ENCODE measurements around the gene TBC1D13. TPM values are rescaled to one million over a fixed set of nuclear protein-coding genes. Genes with fewer than 3 reads are reported as not detected.

The TBC1D13 gene
- total and polyA plus RNA-seq, 2 of the 13 experiments (the other 11 are each of a cell fraction or from before 2014, with no cell fraction given), result 17.9 to 19.7 TPM

DNA sequence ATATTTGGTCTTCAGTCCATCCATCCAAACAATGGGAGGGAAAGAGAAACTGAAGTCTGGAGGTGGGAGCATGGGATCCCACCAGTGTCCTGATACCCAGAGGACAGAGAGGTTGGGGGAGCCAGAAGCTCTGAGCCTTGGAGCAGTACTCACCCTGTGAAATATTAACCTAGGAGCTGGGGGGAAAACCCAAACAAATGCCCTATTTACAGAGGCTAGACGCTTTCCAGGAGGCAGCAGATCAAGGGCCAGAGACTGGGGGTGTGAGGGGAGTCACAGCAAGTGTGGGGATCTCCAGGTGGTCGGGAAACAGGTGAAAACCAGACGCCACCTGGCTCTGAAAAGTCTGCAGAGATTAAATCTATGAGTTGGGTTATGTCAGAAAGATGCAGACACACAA, 21.6 kb upstream of the TBC1D13 start (continued):
- TF ChIP-seq RELA (CRISPR knock-in tag; IDR thresholded peaks at IDR 0.05) (no peak), HMG20A (CRISPR knock-in tag; IDR thresholded peaks at IDR 0.05; ENCODE audit: borderline replicate concordance) (no peak), ZNF839 (CRISPR knock-in tag; IDR thresholded peaks at IDR 0.05; ENCODE audit: borderline replicate concordance) (no peak), MIXL1 (CRISPR knock-in tag; IDR thresholded peaks at IDR 0.05) (no peak), ZFX (CRISPR knock-in tag; IDR thresholded peaks at IDR 0.05; ENCODE audit: low read depth) (no peak), ZNF556 (CRISPR knock-in tag; IDR thresholded peaks at IDR 0.05; ENCODE audit: borderline replicate concordance) (no peak), NFE2L2 (IDR thresholded peaks at IDR 0.05; ENCODE audit: low read length) (no peak), ZNF546 (CRISPR knock-in tag; conservative IDR thresholded peaks at IDR 0.05) (no peak), FOXK2 (IDR thresholded peaks at IDR 0.05) (no peak), NFIC (IDR thresholded peaks at IDR 0.05; ENCODE audit: low read length) (no peak), POGZ (CRISPR knock-in tag; IDR thresholded peaks at IDR 0.05) (no peak), RXRB (CRISPR knock-in tag; IDR thresholded peaks at IDR 0.05; ENCODE audit: borderline replicate concordance) (no peak), GFI1 (CRISPR knock-in tag; IDR thresholded peaks at IDR 0.05; ENCODE audit: borderline replicate concordance) (no peak), ZNF746 (CRISPR knock-in tag; IDR thresholded peaks at IDR 0.05) (no peak), ZNF766 (CRISPR knock-in tag; IDR thresholded peaks at IDR 0.05; ENCODE audit: borderline replicate concordance) (no peak), SKI (IDR thresholded peaks at IDR 0.05; ENCODE audit: partially characterized antibody) (peak; percentile 90)
- TF ChIP-seq, protein P1, sequence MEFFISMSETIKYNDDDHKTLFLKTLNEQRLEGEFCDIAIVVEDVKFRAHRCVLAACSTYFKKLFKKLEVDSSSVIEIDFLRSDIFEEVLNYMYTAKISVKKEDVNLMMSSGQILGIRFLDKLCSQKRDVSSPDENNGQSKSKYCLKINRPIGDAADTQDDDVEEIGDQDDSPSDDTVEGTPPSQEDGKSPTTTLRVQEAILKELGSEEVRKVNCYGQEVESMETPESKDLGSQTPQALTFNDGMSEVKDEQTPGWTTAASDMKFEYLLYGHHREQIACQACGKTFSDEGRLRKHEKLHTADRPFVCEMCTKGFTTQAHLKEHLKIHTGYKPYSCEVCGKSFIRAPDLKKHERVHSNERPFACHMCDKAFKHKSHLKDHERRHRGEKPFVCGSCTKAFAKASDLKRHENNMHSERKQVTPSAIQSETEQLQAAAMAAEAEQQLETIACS (CRISPR knock-in tag; IDR thresholded peaks at IDR 0.05), result no peak
- TF ChIP-seq, protein P2, sequence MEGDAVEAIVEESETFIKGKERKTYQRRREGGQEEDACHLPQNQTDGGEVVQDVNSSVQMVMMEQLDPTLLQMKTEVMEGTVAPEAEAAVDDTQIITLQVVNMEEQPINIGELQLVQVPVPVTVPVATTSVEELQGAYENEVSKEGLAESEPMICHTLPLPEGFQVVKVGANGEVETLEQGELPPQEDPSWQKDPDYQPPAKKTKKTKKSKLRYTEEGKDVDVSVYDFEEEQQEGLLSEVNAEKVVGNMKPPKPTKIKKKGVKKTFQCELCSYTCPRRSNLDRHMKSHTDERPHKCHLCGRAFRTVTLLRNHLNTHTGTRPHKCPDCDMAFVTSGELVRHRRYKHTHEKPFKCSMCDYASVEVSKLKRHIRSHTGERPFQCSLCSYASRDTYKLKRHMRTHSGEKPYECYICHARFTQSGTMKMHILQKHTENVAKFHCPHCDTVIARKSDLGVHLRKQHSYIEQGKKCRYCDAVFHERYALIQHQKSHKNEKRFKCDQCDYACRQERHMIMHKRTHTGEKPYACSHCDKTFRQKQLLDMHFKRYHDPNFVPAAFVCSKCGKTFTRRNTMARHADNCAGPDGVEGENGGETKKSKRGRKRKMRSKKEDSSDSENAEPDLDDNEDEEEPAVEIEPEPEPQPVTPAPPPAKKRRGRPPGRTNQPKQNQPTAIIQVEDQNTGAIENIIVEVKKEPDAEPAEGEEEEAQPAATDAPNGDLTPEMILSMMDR (CRISPR knock-in tag; IDR thresholded peaks at IDR 0.05), result peak; percentile 12; the same call in 1 of the 2 replicates
- TF ChIP-seq, protein P3, sequence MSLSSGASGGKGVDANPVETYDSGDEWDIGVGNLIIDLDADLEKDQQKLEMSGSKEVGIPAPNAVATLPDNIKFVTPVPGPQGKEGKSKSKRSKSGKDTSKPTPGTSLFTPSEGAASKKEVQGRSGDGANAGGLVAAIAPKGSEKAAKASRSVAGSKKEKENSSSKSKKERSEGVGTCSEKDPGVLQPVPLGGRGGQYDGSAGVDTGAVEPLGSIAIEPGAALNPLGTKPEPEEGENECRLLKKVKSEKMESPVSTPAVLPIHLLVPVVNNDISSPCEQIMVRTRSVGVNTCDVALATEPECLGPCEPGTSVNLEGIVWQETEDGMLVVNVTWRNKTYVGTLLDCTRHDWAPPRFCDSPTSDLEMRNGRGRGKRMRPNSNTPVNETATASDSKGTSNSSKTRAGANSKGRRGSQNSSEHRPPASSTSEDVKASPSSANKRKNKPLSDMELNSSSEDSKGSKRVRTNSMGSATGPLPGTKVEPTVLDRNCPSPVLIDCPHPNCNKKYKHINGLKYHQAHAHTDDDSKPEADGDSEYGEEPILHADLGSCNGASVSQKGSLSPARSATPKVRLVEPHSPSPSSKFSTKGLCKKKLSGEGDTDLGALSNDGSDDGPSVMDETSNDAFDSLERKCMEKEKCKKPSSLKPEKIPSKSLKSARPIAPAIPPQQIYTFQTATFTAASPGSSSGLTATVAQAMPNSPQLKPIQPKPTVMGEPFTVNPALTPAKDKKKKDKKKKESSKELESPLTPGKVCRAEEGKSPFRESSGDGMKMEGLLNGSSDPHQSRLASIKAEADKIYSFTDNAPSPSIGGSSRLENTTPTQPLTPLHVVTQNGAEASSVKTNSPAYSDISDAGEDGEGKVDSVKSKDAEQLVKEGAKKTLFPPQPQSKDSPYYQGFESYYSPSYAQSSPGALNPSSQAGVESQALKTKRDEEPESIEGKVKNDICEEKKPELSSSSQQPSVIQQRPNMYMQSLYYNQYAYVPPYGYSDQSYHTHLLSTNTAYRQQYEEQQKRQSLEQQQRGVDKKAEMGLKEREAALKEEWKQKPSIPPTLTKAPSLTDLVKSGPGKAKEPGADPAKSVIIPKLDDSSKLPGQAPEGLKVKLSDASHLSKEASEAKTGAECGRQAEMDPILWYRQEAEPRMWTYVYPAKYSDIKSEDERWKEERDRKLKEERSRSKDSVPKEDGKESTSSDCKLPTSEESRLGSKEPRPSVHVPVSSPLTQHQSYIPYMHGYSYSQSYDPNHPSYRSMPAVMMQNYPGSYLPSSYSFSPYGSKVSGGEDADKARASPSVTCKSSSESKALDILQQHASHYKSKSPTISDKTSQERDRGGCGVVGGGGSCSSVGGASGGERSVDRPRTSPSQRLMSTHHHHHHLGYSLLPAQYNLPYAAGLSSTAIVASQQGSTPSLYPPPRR (CRISPR knock-in tag; IDR thresholded peaks at IDR 0.05; ENCODE audit: borderline replicate concordance), result no peak
- TF ChIP-seq, protein P4, sequence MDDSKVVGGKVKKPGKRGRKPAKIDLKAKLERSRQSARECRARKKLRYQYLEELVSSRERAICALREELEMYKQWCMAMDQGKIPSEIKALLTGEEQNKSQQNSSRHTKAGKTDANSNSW (CRISPR knock-in tag; IDR thresholded peaks at IDR 0.05; ENCODE audit: borderline replicate concordance), result no peak
- TF ChIP-seq, protein P5, sequence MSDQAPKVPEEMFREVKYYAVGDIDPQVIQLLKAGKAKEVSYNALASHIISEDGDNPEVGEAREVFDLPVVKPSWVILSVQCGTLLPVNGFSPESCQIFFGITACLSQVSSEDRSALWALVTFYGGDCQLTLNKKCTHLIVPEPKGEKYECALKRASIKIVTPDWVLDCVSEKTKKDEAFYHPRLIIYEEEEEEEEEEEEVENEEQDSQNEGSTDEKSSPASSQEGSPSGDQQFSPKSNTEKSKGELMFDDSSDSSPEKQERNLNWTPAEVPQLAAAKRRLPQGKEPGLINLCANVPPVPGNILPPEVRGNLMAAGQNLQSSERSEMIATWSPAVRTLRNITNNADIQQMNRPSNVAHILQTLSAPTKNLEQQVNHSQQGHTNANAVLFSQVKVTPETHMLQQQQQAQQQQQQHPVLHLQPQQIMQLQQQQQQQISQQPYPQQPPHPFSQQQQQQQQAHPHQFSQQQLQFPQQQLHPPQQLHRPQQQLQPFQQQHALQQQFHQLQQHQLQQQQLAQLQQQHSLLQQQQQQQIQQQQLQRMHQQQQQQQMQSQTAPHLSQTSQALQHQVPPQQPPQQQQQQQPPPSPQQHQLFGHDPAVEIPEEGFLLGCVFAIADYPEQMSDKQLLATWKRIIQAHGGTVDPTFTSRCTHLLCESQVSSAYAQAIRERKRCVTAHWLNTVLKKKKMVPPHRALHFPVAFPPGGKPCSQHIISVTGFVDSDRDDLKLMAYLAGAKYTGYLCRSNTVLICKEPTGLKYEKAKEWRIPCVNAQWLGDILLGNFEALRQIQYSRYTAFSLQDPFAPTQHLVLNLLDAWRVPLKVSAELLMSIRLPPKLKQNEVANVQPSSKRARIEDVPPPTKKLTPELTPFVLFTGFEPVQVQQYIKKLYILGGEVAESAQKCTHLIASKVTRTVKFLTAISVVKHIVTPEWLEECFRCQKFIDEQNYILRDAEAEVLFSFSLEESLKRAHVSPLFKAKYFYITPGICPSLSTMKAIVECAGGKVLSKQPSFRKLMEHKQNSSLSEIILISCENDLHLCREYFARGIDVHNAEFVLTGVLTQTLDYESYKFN (CRISPR knock-in tag; conservative IDR thresholded peaks at IDR 0.05), result peak; percentile 64
